Astrocyte (in vitro differentiated cells and primary cell): ENCODE data around the gene CTIF. TPM values are rescaled to one million over a fixed set of nuclear protein-coding genes. Genes with fewer than 3 reads are reported as not detected.

Experiments used
- DNase-seq: peaks from one replicate; pipeline ENCODE4 v3.0.0-alpha.2; 2010; ENCODE audit warnings: low read depth
- FAIRE-seq: peaks from 2 replicates; lab custom pipeline; 2011; peaks lifted over from hg19 to GRCh38; lab: Jason Lieb, UNC
- H2AFZ ChIP-seq: 2 replicates; pipeline ENCODE4 v1.6.0; 2012; ENCODE audit warnings: low read depth, low read length, inconsistent platforms
- H3K27ac ChIP-seq: 2 replicates; pipeline ENCODE4 v1.5.1; 2011; ENCODE audit warnings: low read depth, low read length, inconsistent platforms
- H3K27me3 ChIP-seq: 2 replicates; pipeline ENCODE4 v1.6.0; 2011; ENCODE audit warnings: low read length, inconsistent platforms; ENCODE audit not compliant: insufficient read depth
- H3K36me3 ChIP-seq: 2 replicates; pipeline ENCODE4 v1.5.1; 2011; ENCODE audit warnings: low read length, inconsistent platforms; ENCODE audit not compliant: insufficient read depth
- H3K4me1 ChIP-seq: 2 replicates; pipeline ENCODE4 v1.5.1; 2011; ENCODE audit warnings: low read length, inconsistent platforms; ENCODE audit not compliant: insufficient read depth
- H3K4me2 ChIP-seq: 2 replicates; pipeline ENCODE4 v1.6.0; 2012; ENCODE audit warnings: low read length, inconsistent platforms
- H3K4me3 ChIP-seq: 2 replicates; pipeline ENCODE4 v1.5.1; 2011; ENCODE audit warnings: low read depth, mild to moderate bottlenecking, low read length, inconsistent platforms; ENCODE audit not compliant: insufficient read depth
- H3K79me2 ChIP-seq: 2 replicates; pipeline ENCODE4 v1.6.0; 2012; ENCODE audit warnings: mild to moderate bottlenecking, low read length, inconsistent platforms; ENCODE audit not compliant: insufficient read depth
- H3K9ac ChIP-seq: 2 replicates; pipeline ENCODE4 v1.6.0; 2012; ENCODE audit warnings: mild to moderate bottlenecking, low read length, inconsistent platforms
- H3K9me3 ChIP-seq: 2 replicates; pipeline ENCODE4 v1.5.1; 2012; ENCODE audit warnings: low read depth, mild to moderate bottlenecking, low read length, inconsistent platforms; ENCODE audit not compliant: insufficient read depth
- H4K20me1 ChIP-seq: 2 replicates; pipeline ENCODE4 v1.6.0; 2012; ENCODE audit warnings: low read length, inconsistent platforms; ENCODE audit not compliant: insufficient read depth
- H3K27ac Mint-ChIP-seq: one replicate; pipeline ENCODE4 v1.8.0; 2021; ENCODE audit warnings: mild to moderate bottlenecking, mixed read lengths; ENCODE audit not compliant: unreplicated experiment
- H3K27me3 Mint-ChIP-seq: one replicate; pipeline ENCODE4 v1.8.0; 2021; ENCODE audit warnings: low read depth, mixed read lengths; ENCODE audit not compliant: unreplicated experiment
- H3K36me3 Mint-ChIP-seq: one replicate; pipeline ENCODE4 v1.8.0; 2021; ENCODE audit warnings: low read depth, mixed read lengths; ENCODE audit not compliant: unreplicated experiment
- H3K4me1 Mint-ChIP-seq: one replicate; pipeline ENCODE4 v1.8.0; 2021; ENCODE audit warnings: low read depth, mixed read lengths; ENCODE audit not compliant: unreplicated experiment
- H3K4me3 Mint-ChIP-seq: one replicate; pipeline ENCODE4 v1.8.0; 2021; ENCODE audit warnings: mild to moderate bottlenecking, moderate library complexity, mixed read lengths; ENCODE audit not compliant: unreplicated experiment
- H3K9me3 Mint-ChIP-seq: one replicate; pipeline ENCODE4 v1.8.0; 2021; ENCODE audit warnings: mild to moderate bottlenecking, mixed read lengths; ENCODE audit not compliant: unreplicated experiment
- EZH2 ChIP-seq: IDR thresholded peaks from 2 replicates; pipeline ENCODE4 v1.6.1; 2012; ENCODE audit warnings: mild to moderate bottlenecking, low read length, inconsistent platforms; ENCODE audit not compliant: insufficient read depth
- total RNA-seq: library from RNA; stranded (reverse); gene quantifications from 2 replicates; pipeline ENCODE4 v1.2.1, GENCODE V29; 2021
- TF ChIP-seq, protein P1 (sequence below): IDR thresholded peaks from 2 replicates; pipeline ENCODE4 v1.5.1; 2011; ENCODE audit warnings: low read depth, mild to moderate bottlenecking, inconsistent platforms, low read length, moderate library complexity; ENCODE audit not compliant: insufficient read depth

The CTIF gene
- total RNA-seq, 1 donor from 2014 or later, result 101 TPM

- Histone ChIP-seq H3K9ac (no peak overlapping the region), H3K4me3 (no peak overlapping the region), H3K27ac (no peak overlapping the region), H3K4me1 (no peaks in the 10 kb centered on the region), H3K9me3 (no peaks in the 10 kb centered on the region), H3K36me3 (peaks cover 7% of the 10 kb centered on the region), H4K20me1 (peaks cover 48% of the 10 kb centered on the region), H3K27me3 (no peaks in the 10 kb centered on the region), H3K4me2 (no peak overlapping the region), H2AFZ (no peak overlapping the region), H3K79me2 (no peaks in the 10 kb centered on the region)
- TF ChIP-seq EZH2, result no peak
- TF ChIP-seq, protein P1, sequence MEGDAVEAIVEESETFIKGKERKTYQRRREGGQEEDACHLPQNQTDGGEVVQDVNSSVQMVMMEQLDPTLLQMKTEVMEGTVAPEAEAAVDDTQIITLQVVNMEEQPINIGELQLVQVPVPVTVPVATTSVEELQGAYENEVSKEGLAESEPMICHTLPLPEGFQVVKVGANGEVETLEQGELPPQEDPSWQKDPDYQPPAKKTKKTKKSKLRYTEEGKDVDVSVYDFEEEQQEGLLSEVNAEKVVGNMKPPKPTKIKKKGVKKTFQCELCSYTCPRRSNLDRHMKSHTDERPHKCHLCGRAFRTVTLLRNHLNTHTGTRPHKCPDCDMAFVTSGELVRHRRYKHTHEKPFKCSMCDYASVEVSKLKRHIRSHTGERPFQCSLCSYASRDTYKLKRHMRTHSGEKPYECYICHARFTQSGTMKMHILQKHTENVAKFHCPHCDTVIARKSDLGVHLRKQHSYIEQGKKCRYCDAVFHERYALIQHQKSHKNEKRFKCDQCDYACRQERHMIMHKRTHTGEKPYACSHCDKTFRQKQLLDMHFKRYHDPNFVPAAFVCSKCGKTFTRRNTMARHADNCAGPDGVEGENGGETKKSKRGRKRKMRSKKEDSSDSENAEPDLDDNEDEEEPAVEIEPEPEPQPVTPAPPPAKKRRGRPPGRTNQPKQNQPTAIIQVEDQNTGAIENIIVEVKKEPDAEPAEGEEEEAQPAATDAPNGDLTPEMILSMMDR, result no peak
- Mint-ChIP-seq H3K9me3 (no peaks in the 10 kb centered on the region), H3K4me3 (no peak overlapping the region), H3K27ac (no peak overlapping the region), H3K36me3 (peaks cover 31% of the 10 kb centered on the region), H3K4me1 (peaks cover 14% of the 10 kb centered on the region), H3K27me3 (no peaks in the 10 kb centered on the region)
- FAIRE-seq (no peak), DNase-seq (no peak)
Observed at GRCh38 chr18:48763719-48764100, 224.9 kb downstream of the CTIF start.

DNA sequence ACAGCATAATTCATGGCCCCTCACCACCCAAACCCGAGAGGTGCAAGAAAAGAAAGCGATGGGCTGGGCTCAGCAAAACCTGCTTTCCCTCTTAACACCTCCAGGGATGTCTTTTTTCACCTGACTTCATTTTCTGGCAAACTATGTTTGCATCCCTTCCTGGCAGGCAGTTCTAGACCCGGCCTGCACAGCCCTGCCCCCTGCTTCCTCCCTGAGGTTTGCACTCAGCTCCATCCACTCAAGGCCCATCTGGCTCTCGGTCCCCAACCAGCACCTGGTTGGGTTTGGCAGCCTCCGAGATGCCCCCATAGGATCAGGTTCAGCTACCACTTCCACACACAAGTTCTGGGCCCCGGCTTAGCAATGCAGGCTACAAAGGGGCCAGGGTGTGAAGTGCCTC, 226.2 kb downstream of the CTIF start:
- H3K9ac ChIP-seq, result no peak overlapping the region
- H3K4me3 ChIP-seq, result no peak overlapping the region
- peaks cover 49% of the 10 kb centered on the region for H4K20me1 ChIP-seq
- no peak overlapping the region for H2AFZ ChIP-seq
- DNase-seq, result no peak
- Mint-ChIP-seq H3K27me3 (no peaks in the 10 kb centered on the region), H3K36me3 (peaks cover 32% of the 10 kb centered on the region), H3K4me3 (no peak overlapping the region), H3K9me3 (no peaks in the 10 kb centered on the region), H3K4me1 (peaks cover 20% of the 10 kb centered on the region), H3K27ac (no peak overlapping the region)
- no peaks in the 10 kb centered on the region for H3K27me3 ChIP-seq
- H3K4me2 ChIP-seq, result no peak overlapping the region
- no peak for TF ChIP-seq EZH2
- TF ChIP-seq, protein P1, result no peak
- H3K27ac ChIP-seq, result no peak overlapping the region
- H3K4me1 ChIP-seq, result no peaks in the 10 kb centered on the region
- FAIRE-seq, result no peak
- peaks cover 5% of the 10 kb centered on the region for H3K36me3 ChIP-seq
- H3K9me3 ChIP-seq, result no peaks in the 10 kb centered on the region
- H3K79me2 ChIP-seq, result no peaks in the 10 kb centered on the region

DNA sequence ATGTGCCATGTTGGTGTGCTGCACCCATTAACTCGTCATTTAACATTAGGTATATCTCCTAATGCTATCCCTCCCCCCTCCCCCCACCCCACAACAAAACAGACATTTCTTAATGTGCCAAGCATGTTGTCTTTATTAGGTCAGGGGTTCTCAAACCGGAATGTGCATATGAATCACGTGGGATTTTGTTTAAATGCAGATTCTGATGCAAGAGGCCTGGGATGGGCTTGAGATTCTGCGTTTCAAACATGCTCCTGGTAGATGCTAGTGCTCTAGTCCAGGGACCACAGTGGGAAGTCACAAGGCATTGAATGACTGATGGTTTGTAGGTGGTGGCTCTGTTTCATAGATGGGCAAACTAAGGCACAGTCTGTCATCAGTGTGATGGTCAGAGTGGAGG, 227.2 kb downstream of the CTIF start:
- Histone ChIP-seq H3K27ac (no peak overlapping the region), H3K36me3 (peaks cover 5% of the 10 kb centered on the region), H4K20me1 (peaks cover 58% of the 10 kb centered on the region), H3K4me2 (no peak overlapping the region), H3K4me3 (no peak overlapping the region), H3K4me1 (no peaks in the 10 kb centered on the region), H2AFZ (no peak overlapping the region), H3K9ac (no peak overlapping the region), H3K9me3 (no peaks in the 10 kb centered on the region), H3K27me3 (no peaks in the 10 kb centered on the region), H3K79me2 (no peaks in the 10 kb centered on the region)
- Mint-ChIP-seq H3K27me3 (no peaks in the 10 kb centered on the region), H3K4me1 (peaks cover 20% of the 10 kb centered on the region), H3K4me3 (peak overlapping the region; percentile 27), H3K27ac (peak overlapping the region; percentile 27), H3K9me3 (no peaks in the 10 kb centered on the region), H3K36me3 (peaks cover 32% of the 10 kb centered on the region)
- no peak for DNase-seq
- no peak for TF ChIP-seq EZH2
- TF ChIP-seq, protein P1, result no peak
- FAIRE-seq, result no peak
